ENCODE measurements around the gene OGDH. TPM values are rescaled to one million over a fixed set of nuclear protein-coding genes. Genes with fewer than 3 reads are reported as not detected.
A peak's percentile ranks its signal among the peaks of the same experiment; 100 is the strongest.

The OGDH gene
- total RNA-seq, 4 donors from 2014 or later = 88.3 to 246 (median 217) TPM

- DNase-seq = no peak
- Histone ChIP-seq H3K4me1 (peaks cover 20 to 85% (median 47%) of the 10 kb centered on the region in 4 donors), H3K4me3 (no peak overlapping the region), H3K27ac (peak overlapping the region; percentile 83 to 93 (median 90)), H3K36me3 (no peaks in the 10 kb centered on the region), H3K9me3 (no peaks in the 10 kb centered on the region), H3K27me3 (no peaks in the 10 kb centered on the region)
- no peak for TF ChIP-seq POLR2A (IDR thresholded peaks at IDR 0.05)
- TF ChIP-seq CTCF (IDR thresholded peaks at IDR 0.05) = no peak
Observed at GRCh38 chr7:44636926-44637325, 30.5 kb downstream of the OGDH start.

GRCh38 chr7:44637788-44638594 lies 31.6 kb downstream of the OGDH start:
- no peak overlapping the region for H3K4me3 ChIP-seq
- TF ChIP-seq POLR2A (IDR thresholded peaks at IDR 0.05) = peak in 1 of 2 donors; percentile 64
- TF ChIP-seq CTCF (IDR thresholded peaks at IDR 0.05) = no peak
- peaks cover 19 to 74% (median 41%) of the 10 kb centered on the region in 4 donors for H3K4me1 ChIP-seq
- H3K36me3 ChIP-seq = no peaks in the 10 kb centered on the region
- DNase-seq = peak; percentile 62 to 91 (median 78)
- no peaks in the 10 kb centered on the region for H3K9me3 ChIP-seq
- peak overlapping the region; percentile 83 to 93 (median 90) for H3K27ac ChIP-seq
- H3K27me3 ChIP-seq = no peaks in the 10 kb centered on the region

- no peaks in the 10 kb centered on the region for H3K36me3 ChIP-seq
- no peaks in the 10 kb centered on the region for H3K9me3 ChIP-seq
- H3K27me3 ChIP-seq = no peaks in the 10 kb centered on the region
- H3K27ac ChIP-seq = peak overlapping the region; percentile 83 to 93 (median 90)
- no peak overlapping the region for H3K4me3 ChIP-seq
- peak; percentile 82 to 95 (median 91) for DNase-seq
- H3K4me1 ChIP-seq = peaks cover 19 to 65% (median 34%) of the 10 kb centered on the region in 4 donors
- TF ChIP-seq POLR2A (IDR thresholded peaks at IDR 0.05) (peak in 1 of 2 donors; percentile 43), CTCF (IDR thresholded peaks at IDR 0.05) (peak in 3 of 6 experiments; percentile 16 to 34 (median 25))
Observed at GRCh38 chr7:44638611-44639557, 32.5 kb downstream of the OGDH start.

- H3K36me3 ChIP-seq = no peaks in the 10 kb centered on the region
- no peak overlapping the region for H3K4me3 ChIP-seq
- H3K27ac ChIP-seq = peak overlapping the region; percentile 83 to 93 (median 90)
- H3K9me3 ChIP-seq = no peaks in the 10 kb centered on the region
- H3K4me1 ChIP-seq = peaks cover 16 to 56% (median 30%) of the 10 kb centered on the region in 4 donors
- H3K27me3 ChIP-seq = no peaks in the 10 kb centered on the region
- TF ChIP-seq CTCF (IDR thresholded peaks at IDR 0.05) (peak in 1 of 6 experiments; percentile 0), POLR2A (IDR thresholded peaks at IDR 0.05) (no peak)
- no peak for DNase-seq
Observed at GRCh38 chr7:44639671-44640321, 33.4 kb downstream of the OGDH start.

GRCh38 chr7:44643206-44643605 lies 36.8 kb downstream of the OGDH start:
- no peaks in the 10 kb centered on the region for H3K9me3 ChIP-seq
- H3K27me3 ChIP-seq = no peaks in the 10 kb centered on the region
- DNase-seq = no peak
- H3K4me1 ChIP-seq = peaks cover 13 to 25% (median 18%) of the 10 kb centered on the region in 4 donors
- no peak overlapping the region for H3K4me3 ChIP-seq
- no peak overlapping the region for H3K27ac ChIP-seq
- peaks cover 0 to 30% (median 0%) of the 10 kb centered on the region in 3 donors for H3K36me3 ChIP-seq
- TF ChIP-seq CTCF (IDR thresholded peaks at IDR 0.05) = no peak
- no peak for TF ChIP-seq POLR2A (IDR thresholded peaks at IDR 0.05)

Data from Peyer's patch (tissue), 4 donors.